Adipocyte (in vitro differentiated cells): ENCODE results near the gene PANK4.
"Not testable (repeated sequence)": the region's sequence is repeated elsewhere in the genome, so short reads cannot be mapped to it uniquely, and the experiment has no call there.

Experiments
- DNase-seq: peaks from one replicate; pipeline ENCODE4 v3.0.0-alpha.2; 2015; ENCODE audit warnings: low read depth
- H3K27me3 ChIP-seq: replicated peaks from 2 replicates; pipeline ENCODE4 v1.7.0; 2013; ENCODE audit warnings: mild to moderate bottlenecking, low read length, moderate library complexity; ENCODE audit not compliant: control insufficient read depth, insufficient read depth
- H3K36me3 ChIP-seq: 2 replicates; pipeline ENCODE4 v1.7.0; 2013; ENCODE audit warnings: low read length, mild to moderate bottlenecking, moderate library complexity; ENCODE audit not compliant: control insufficient read depth, insufficient read depth, severe bottlenecking
- H3K4me1 ChIP-seq: 2 replicates; pipeline ENCODE4 v1.7.0; 2013; ENCODE audit warnings: mild to moderate bottlenecking, low read length, moderate library complexity; ENCODE audit not compliant: control insufficient read depth, insufficient read depth
- H3K4me3 ChIP-seq: 2 replicates; pipeline ENCODE4 v1.7.0; 2013; ENCODE audit warnings: mild to moderate bottlenecking, low read length, moderate library complexity
- H3K9ac ChIP-seq: 2 replicates; pipeline ENCODE4 v1.7.0; 2013; ENCODE audit warnings: mild to moderate bottlenecking, low read length, moderate library complexity
- H3K9me3 ChIP-seq: 2 replicates; pipeline ENCODE4 v1.7.0; 2013; ENCODE audit warnings: mild to moderate bottlenecking, low read length, moderate library complexity; ENCODE audit not compliant: control insufficient read depth

The PANK4 gene

GRCh38 chr1:2460203-2460602 lies 66.2 kb downstream of the PANK4 start:
- Histone ChIP-seq H3K9ac (no peak overlapping the region), H3K4me1 (peaks cover 30% of the 10 kb centered on the region), H3K27me3 (peaks cover 35% of the 10 kb centered on the region), H3K9me3 (no peaks in the 10 kb centered on the region), H3K36me3 (no peaks in the 10 kb centered on the region), H3K4me3 (no peak overlapping the region)
- DNase-seq, result no peak

DNA sequence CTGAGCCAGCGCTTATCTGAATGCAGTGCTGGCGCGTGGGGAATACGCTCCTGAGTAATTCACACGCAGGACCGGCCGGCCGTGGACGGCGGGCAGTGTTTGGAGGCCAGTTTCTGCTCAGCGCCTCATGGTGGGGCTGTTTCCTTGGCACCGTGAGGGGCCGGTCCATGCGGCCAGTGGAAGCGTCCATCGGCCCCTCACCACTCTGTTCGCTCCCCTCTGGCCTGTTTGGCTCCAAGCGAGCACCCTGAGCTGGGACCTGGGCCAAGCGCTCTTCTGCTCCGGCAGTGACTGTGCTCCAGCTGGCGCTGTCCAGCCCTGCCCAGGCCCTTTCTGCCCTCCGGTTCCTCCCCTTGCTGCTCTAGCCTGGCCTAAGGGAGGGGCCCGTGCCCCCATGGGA lies 66.6 kb downstream of the PANK4 start:
- Histone ChIP-seq H3K9me3 (no peaks in the 10 kb centered on the region), H3K36me3 (no peaks in the 10 kb centered on the region), H3K4me1 (peaks cover 30% of the 10 kb centered on the region), H3K4me3 (no peak overlapping the region), H3K9ac (peak overlapping the region; percentile 20), H3K27me3 (peaks cover 30% of the 10 kb centered on the region)
- DNase-seq, result no peak

GRCh38 chr1:2459102-2459753 lies 67.2 kb downstream of the PANK4 start:
- H3K9me3 ChIP-seq, DNase-seq, H3K4me3 ChIP-seq, H3K36me3 ChIP-seq: not testable (repeated sequence)
- Histone ChIP-seq H3K4me1 (peaks cover 30% of the 10 kb centered on the region), H3K9ac (peak overlapping the region; percentile 20), H3K27me3 (peaks cover 25% of the 10 kb centered on the region)

- peaks cover 20% of the 10 kb centered on the region for H3K27me3 ChIP-seq
- no peak overlapping the region for H3K9ac ChIP-seq
- H3K36me3 ChIP-seq, result no peaks in the 10 kb centered on the region
- DNase-seq, result no peak
- no peak overlapping the region for H3K4me3 ChIP-seq
- no peaks in the 10 kb centered on the region for H3K9me3 ChIP-seq
- peaks cover 27% of the 10 kb centered on the region for H3K4me1 ChIP-seq
Observed at GRCh38 chr1:2458687-2459086, 67.7 kb downstream of the PANK4 start.
